ENCODE results near the gene GNAI1.

The GNAI1 gene

GRCh38 chr7:80215734-80216133 lies 81.1 kb downstream of the GNAI1 start:
- DNase-seq (ENCODE audit: low read depth), result no peak

- DNase-seq (ENCODE audit: low read depth), result no peak
These were observed 82.6 kb downstream of the GNAI1 start for GRCh38 chr7:80216996-80217842.

- no peak for DNase-seq (ENCODE audit: low read depth)
These were observed 84.1 kb downstream of the GNAI1 start for GRCh38 chr7:80218723-80219122.

- no peak for DNase-seq (ENCODE audit: low read depth)
These were observed 85.5 kb downstream of the GNAI1 start for GRCh38 chr7:80220022-80220634.

GRCh38 chr7:80224415-80224814 lies 89.8 kb downstream of the GNAI1 start:
- DNase-seq (ENCODE audit: low read depth), result no peak

- DNase-seq (ENCODE audit: low read depth), result no peak
These were observed 90.7 kb downstream of the GNAI1 start for GRCh38 chr7:80225361-80225760.

- DNase-seq (ENCODE audit: low read depth), result no peak
These were observed 92.0 kb downstream of the GNAI1 start for GRCh38 chr7:80226629-80227028.

GRCh38 chr7:80230327-80230726 lies 95.7 kb downstream of the GNAI1 start:
- no peak for DNase-seq (ENCODE audit: low read depth)

- DNase-seq (ENCODE audit: low read depth), result no peak
These were observed 97.1 kb downstream of the GNAI1 start for GRCh38 chr7:80231707-80232106.

- no peak for DNase-seq (ENCODE audit: low read depth)
These were observed 98.5 kb downstream of the GNAI1 start for GRCh38 chr7:80232979-80233724.

GRCh38 chr7:80235334-80235733 lies 100.7 kb downstream of the GNAI1 start:
- no peak for DNase-seq (ENCODE audit: low read depth)

- no peak for DNase-seq (ENCODE audit: low read depth)
These were observed 102.0 kb downstream of the GNAI1 start for GRCh38 chr7:80236681-80237080.

- no peak for DNase-seq (ENCODE audit: low read depth)
These were observed 105.8 kb downstream of the GNAI1 start for GRCh38 chr7:80240265-80241025.

- no peak for DNase-seq (ENCODE audit: low read depth)
These were observed 107.0 kb downstream of the GNAI1 start for GRCh38 chr7:80241671-80242070.

- DNase-seq (ENCODE audit: low read depth), result no peak
These were observed 108.8 kb downstream of the GNAI1 start for GRCh38 chr7:80243425-80243824.

- DNase-seq (ENCODE audit: low read depth), result no peak
These were observed 109.7 kb downstream of the GNAI1 start for GRCh38 chr7:80244206-80244916.

GRCh38 chr7:80247144-80247543 lies 112.5 kb downstream of the GNAI1 start:
- DNase-seq (ENCODE audit: low read depth), result no peak

GRCh38 chr7:80247891-80248290 lies 113.3 kb downstream of the GNAI1 start:
- no peak for DNase-seq (ENCODE audit: low read depth)

GRCh38 chr7:80249184-80249583 lies 114.6 kb downstream of the GNAI1 start:
- no peak for DNase-seq (ENCODE audit: low read depth)

GRCh38 chr7:80249619-80250295 lies 115.1 kb downstream of the GNAI1 start:
- DNase-seq (ENCODE audit: low read depth), result no peak

- no peak for DNase-seq (ENCODE audit: low read depth)
These were observed 118.6 kb downstream of the GNAI1 start for GRCh38 chr7:80253237-80253636.

Data from T-helper 22 cell (primary cell).